GM21825 (cell line): ENCODE results near the gene C20orf141.
"Not testable (repeated sequence)": the region's sequence is repeated elsewhere in the genome, so short reads cannot be mapped to it uniquely, and the experiment has no call there.

Experiments used
- ATAC-seq: cut with Tn5 transposase; IDR thresholded peaks from one replicate; pipeline ENCODE4 v1.9.1; 2021; ENCODE audit warnings: mild to moderate bottlenecking, moderate library complexity; ENCODE audit not compliant: unreplicated experiment

Gene C20orf141

GRCh38 chr20:2820084-2820895 lies 5.5 kb downstream of the C20orf141 start:
- ATAC-seq = no peak

- ATAC-seq = no peak
These were observed 6.4 kb downstream of the C20orf141 start for GRCh38 chr20:2820896-2821869.

GRCh38 chr20:2822073-2822472 lies 7.3 kb downstream of the C20orf141 start:
- ATAC-seq = no peak

- no peak for ATAC-seq
These were observed 11.0 kb downstream of the C20orf141 start for GRCh38 chr20:2825761-2826160.

- ATAC-seq = no peak
These were observed 11.9 kb downstream of the C20orf141 start for GRCh38 chr20:2826655-2827054.

GRCh38 chr20:2829376-2829775 lies 14.6 kb downstream of the C20orf141 start:
- ATAC-seq = no peak

- ATAC-seq = not testable (repeated sequence)
These were observed 16.4 kb downstream of the C20orf141 start for GRCh38 chr20:2831206-2831605.

- no peak for ATAC-seq
These were observed 19.0 kb downstream of the C20orf141 start for GRCh38 chr20:2833761-2834160.

- no peak for ATAC-seq
These were observed 19.8 kb downstream of the C20orf141 start for GRCh38 chr20:2834401-2835110.

- no peak for ATAC-seq
These were observed 20.6 kb downstream of the C20orf141 start for GRCh38 chr20:2835331-2835796.

- no peak for ATAC-seq
These were observed 21.2 kb downstream of the C20orf141 start for GRCh38 chr20:2836035-2836434.

- no peak for ATAC-seq
These were observed 22.6 kb downstream of the C20orf141 start for GRCh38 chr20:2837221-2837960.

- ATAC-seq = no peak
These were observed 23.5 kb downstream of the C20orf141 start for GRCh38 chr20:2838170-2838797.

GRCh38 chr20:2838847-2839671 lies 24.3 kb downstream of the C20orf141 start:
- no peak for ATAC-seq

GRCh38 chr20:2839732-2840137 lies 24.9 kb downstream of the C20orf141 start:
- ATAC-seq = no peak

GRCh38 chr20:2840138-2840966 lies 25.6 kb downstream of the C20orf141 start, which contains the start of the genes PCED1A and VPS16:
Gene PCED1A (minus strand): TSS chr20:2840655. CDS start chr20:2839912, 743 bp downstream.
Gene VPS16 (plus strand): TSS chr20:2840745. CDS start chr20:2840775, 30 bp downstream.
- peak; percentile 91 for ATAC-seq

- peak; percentile 31 for ATAC-seq
These were observed 26.3 kb downstream of the C20orf141 start for GRCh38 chr20:2840967-2841531.
